Right kidney (tissue), 1 donor: ENCODE results near the gene ARHGAP31.
"Not testable (repeated sequence)": the region's sequence is repeated elsewhere in the genome, so short reads cannot be mapped to it uniquely, and the experiment has no call there.

Source experiments
- DNase-seq: peaks from one replicate; pipeline ENCODE4 v3.0.0-alpha.2; 2016

The ARHGAP31 gene

DNA sequence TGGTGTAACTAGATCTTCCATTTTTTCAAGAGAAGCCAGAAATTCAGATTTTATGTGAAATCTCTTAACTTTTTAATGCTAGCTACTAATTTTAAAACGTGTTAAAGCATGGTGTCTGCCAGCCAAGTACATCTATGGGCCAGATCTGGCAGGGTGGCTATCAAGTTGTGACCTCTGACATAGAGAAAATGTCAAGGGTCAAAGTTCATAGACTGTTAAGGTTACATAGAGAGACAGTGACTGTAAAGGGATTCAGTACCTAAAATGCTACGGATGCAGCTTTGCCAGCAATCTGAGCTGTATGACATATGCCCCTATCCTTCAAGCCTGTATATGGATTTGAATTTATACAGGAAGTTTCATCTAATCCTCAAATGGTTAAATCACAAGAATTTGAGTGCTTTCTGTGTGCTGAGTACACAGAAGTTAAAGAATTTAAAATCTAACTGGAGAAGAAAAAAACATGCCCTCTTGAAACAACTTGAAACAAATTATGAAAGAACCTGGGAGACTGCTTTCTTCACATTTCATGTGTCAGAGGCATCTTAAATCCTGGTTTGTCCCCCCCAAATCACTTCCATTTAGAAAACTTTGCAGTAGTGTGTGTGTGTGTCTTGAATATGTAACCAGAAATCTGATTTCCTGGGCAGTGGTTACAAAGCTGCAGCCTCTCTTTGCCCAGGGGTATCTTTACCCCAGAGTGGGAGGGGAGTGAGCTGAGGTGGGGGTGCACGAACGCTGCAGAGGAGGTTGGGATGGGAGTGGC, 895 bp upstream of the ARHGAP31 start:
- no peak for DNase-seq

DNA sequence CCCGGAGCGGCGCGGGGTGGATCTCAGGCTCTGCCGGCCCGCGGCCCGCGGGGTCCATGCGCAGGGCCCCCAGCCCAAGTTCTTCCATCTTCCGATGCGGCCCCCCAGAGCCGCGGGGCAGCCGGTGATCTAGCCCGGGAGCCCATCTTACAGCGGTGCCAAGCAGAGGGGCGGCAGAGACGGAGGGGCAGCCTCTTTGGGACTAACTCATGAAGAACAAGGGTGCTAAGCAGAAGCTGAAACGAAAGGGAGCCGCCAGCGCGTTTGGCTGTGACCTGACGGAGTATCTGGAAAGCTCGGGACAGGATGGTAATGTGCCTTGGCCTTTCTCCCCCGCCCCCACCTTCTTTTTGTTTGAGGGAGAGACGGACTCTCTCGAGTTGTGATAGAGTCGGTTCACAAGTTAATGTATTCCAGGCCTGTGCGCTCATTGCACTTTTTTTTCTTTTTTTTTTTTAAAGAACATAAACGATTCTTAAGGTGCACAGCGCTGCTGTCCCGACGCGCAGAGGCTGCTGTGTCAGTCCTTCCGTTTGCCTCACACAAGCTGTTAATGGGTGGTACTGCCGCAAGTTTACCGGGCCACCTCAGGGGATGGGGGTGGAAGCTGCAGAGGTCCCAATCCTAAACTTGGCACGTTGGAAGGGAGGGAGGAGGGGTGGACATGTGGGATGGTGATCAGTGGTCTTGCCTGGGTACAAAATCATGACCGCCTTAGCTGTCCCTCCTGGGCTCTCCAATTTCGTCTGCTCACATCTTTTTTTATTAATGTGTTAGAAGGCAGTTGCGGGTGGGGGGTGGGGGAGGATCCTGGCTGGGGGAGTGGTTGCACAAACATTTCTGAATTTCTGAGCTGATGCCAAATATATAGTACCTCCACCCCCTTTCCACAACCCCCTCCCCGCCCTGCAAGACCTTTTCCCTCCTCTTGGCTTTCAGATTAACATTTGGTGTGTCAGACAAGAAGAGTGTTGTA, 801 bp downstream of the ARHGAP31 start:
- no peak for DNase-seq

DNA sequence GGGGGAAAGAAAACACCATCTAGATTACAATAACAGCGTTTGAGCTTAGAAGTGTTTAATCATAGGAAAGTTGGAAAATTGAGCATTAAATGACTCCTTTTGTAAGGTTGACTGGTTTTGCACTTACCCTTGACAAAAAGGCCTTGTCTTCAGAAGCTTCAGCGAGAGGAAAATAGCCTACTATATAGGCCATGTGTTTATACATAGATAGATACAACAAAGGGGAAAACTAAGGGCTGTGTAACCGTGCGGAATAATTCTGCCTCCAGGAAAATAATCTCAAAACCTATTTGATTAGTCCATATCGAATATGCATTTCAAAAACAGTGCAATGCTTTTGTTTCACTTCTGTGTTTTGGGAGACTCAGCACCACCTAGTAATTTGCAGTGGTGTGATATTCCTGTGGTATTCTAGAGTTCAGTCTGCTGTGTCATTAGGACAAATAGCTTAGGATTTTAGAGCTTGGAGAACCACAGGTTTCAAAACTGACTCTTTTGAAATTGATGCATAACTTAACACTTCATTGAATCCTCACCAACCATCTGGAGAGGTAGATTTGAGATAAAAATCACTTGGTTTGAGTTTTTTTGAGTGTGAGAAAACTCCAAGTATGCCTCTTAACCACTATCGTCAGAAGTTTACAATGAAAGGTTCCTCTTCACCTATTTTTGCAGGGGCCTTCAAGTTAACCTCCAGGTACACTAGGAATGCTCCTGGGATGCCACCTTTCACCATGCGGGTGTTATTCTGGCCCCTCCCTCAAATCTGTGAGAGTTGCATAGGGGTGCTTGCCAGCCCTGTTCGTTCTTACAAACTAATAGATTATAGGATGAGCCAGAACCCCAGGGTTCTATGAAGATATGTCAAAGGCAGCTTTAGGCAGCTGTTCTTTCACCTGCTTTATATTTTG, 1.9 kb downstream of the ARHGAP31 start:
- peak; percentile 19 for DNase-seq

DNA sequence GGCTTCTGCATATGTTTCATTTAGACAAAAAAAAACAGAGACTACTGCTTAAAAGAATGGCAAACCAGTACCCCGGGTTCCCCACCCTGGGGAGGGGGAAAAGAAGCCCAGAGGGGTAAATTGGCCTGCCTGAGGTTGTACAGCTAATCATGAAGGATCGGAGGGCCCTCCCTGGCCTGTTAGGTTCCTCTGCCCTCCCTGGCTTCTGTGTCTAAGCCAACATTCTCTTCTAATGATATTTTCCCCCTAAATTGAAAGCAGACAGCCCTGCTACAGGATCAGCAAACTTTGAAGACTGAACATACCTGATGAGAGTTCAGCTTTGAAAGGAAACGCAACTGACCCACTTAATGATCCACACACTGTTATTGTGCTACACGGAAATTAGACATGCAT, 2.5 kb downstream of the ARHGAP31 start:
- DNase-seq, result no peak

- DNase-seq, result no peak
Measured at GRCh38 chr3:119297169-119297568, 3.0 kb downstream of the ARHGAP31 start.

GRCh38 chr3:119298565-119298941, 4.4 kb downstream of the ARHGAP31 start:
- no peak for DNase-seq

DNA sequence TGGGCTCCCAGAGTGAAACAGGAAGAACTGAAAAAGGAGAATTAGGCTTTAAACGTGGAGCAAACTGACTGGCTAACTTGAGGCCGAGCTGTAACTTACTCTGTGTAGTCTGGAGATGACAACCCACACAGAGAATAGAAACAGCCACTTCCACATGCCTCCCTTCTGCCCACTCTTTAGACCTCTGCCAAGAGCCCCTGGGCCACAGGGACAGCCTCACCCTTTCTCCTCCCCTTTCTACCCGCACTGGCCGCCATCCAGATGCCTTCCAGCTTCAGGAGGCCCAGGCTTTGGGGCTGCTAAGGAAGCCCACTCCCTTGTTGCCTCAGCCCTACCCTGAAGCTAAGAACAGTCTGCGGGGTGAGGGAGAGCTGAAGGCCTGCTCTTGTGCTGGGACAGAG, 6.8 kb downstream of the ARHGAP31 start:
- DNase-seq, result no peak

DNA sequence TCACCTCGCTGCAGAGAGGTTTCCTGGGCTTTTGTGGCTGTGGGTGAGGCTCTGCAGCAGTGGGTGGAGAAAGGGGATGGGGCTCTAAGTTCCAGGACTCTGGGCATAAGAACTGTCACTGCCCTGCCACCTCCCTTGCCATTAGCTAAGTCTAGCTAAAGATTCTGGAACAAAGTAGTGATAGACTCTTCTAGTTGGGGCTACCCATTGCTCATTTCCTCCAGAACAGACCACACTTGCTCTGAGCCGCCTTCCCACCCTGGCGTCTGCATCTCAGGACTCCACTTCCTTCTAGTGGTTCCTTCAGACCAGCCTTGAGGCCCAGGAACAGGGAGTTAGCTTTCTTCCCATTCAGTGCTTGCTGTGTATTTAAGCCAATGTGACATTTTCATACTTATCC, 7.5 kb downstream of the ARHGAP31 start:
- no peak for DNase-seq

- no peak for DNase-seq
Measured at GRCh38 chr3:119302697-119303551, 8.7 kb downstream of the ARHGAP31 start.

DNA sequence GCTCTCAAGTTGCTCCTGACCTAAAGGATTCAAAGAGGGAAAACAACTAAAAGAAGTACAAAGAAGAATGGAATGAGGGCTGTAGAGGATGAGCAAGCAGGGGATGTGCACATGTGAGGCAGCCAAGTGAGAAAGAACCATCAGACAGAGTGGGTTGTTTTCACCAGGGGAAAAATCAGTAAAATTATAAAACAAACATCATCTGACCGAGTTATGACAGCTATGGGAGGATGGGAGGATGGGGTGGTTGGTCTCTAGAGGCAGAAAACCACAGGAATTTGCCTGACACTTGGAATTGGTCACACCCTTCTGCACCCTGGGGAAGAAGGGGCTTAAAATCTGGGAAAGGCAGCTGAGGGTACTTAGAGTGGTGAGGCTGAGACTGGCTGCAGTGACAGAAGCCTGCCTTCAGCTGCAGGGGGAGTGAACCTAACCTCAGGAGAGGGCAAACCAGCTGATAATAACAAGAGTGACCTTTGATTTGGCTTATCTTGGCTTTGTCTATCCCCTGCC, 10.1 kb downstream of the ARHGAP31 start:
- DNase-seq, result no peak

- no peak for DNase-seq
Measured at GRCh38 chr3:119305286-119305685, 11.1 kb downstream of the ARHGAP31 start.

- not testable (repeated sequence) for DNase-seq
Measured at GRCh38 chr3:119306378-119306777, 12.2 kb downstream of the ARHGAP31 start.

GRCh38 chr3:119308355-119308754, 14.2 kb downstream of the ARHGAP31 start:
- no peak for DNase-seq

DNA sequence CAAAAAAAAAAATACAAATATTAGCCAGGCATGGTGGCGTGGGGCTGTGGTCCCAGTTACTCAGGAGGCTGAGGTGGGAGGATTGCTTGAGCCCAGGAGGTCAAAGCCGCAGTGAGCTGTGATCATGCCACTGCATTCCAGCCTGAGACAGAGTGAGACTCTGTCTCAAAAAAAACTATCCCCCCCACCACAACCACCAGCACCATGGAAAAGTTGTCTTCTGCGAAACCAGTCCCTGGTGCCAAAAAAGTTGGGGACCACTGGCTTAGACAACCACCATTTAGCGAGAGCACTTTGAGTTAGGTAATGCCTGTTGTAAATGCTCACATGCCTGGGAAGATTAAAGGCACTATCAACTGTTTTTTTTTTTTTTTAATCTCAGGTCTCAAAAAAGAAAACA, 15.4 kb downstream of the ARHGAP31 start:
- DNase-seq, result no peak

GRCh38 chr3:119310071-119310470, 15.9 kb downstream of the ARHGAP31 start:
- DNase-seq, result no peak

DNA sequence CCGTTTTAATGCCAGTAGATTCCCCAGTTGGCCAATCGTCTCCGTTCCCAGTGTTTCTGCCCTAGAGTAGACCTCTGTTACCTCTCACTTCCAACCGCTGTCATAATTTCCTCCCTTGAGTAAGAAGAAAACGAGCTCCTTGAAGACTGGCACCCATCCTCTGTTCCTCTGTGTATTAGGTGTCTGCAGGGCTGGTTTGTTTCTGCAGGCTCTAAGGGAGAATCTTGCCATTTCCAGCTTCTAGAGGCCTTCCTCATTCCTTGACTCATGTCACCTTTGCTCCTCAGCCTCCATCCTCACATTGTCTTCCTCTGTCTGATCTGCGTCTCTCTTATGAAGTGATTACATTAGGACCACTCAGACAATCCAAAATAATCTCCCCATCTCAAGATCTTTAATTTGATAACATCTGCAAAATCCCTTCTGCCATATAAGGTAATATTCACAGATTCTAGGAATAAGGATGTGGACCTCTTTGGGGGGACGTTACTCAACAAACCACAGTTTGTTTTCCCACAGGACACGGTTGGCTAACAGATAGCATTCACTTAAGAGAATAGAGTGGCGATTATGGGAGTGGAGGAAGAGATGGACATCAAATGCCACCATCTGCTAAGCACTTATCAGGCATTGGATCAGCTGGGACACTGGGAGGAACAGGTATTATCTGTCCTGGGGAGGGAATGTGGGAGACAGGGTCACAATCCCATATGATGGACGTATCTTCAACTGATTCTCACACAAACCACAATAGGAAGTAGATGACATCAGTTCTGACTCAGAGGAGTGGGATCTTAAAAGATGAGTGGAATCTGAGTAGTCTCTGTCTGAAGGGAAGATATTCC, 17.1 kb downstream of the ARHGAP31 start:
- DNase-seq, result no peak

GRCh38 chr3:119313461-119313860, 19.3 kb downstream of the ARHGAP31 start:
- no peak for DNase-seq

- DNase-seq, result no peak
Measured at GRCh38 chr3:119314821-119315220, 20.6 kb downstream of the ARHGAP31 start.

GRCh38 chr3:119315600-119316312, 21.6 kb downstream of the ARHGAP31 start:
- no peak for DNase-seq

DNA sequence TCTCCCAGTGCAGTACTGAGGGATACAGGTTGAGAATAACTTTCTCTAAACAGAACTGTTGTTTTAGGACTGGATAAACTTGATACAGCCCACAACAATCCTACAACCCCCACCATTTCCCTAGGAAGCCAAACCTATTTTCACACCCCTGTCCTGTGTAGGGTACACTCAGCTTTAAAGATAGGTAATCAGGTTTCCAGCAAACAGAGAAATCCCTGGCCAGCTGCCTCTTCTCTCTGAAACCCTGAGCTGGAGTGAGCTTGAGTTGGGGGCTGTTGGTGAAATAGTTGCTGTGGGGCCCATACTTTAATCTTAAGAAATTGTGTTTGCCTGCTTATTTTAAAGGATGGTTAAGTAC, 22.1 kb downstream of the ARHGAP31 start:
- no peak for DNase-seq
